K562 (cell line): ENCODE data around the gene BCHE. TPM values are rescaled to one million over a fixed set of nuclear protein-coding genes. Genes with fewer than 3 reads are reported as not detected.

ENCODE experiments used
- ATAC-seq: fragments of 200-7000 bp; cut with Tn5 transposase; 3 replicates; pipeline ENCODE4 v1.9.1; 2020; ENCODE audit warnings: moderate library complexity
- BruUV-seq: library from RNA; stranded (reverse); fragments of 400-500 nt; replicated peaks from 2 replicates; lab custom pipeline; 2021; lab: Mats Ljungman, UMichigan
- CTCF ChIA-PET: fragments of 300-600 bp; formaldehyde crosslinking; extraction: SDS; loops from one replicate; lab custom pipeline; 2021; ENCODE audit warnings: low intra/inter-chr PET ratio; lab: Yijun Ruan, JAX
- POLR2A ChIA-PET: fragments of 300-600, 350-650 bp; sonication (Branson Sonifier 250); formaldehyde crosslinking; extraction: SDS; loops from one replicate; lab custom pipeline; 2021; ENCODE audit warnings: antibody characterized with exemption, inconsistent platforms; lab: Yijun Ruan, JAX
- DNase-seq, 4 experiments: peaks; one replicate each; pipeline versions ENCODE4 v3.0.0 to v3.0.0-alpha.2; 2011 to 2018; ENCODE audit warnings: low spot score in 3 of 4, mixed read lengths in 3 of 4; ENCODE audit errors: extremely low read depth in 1 of 4
- FAIRE-seq: peaks from 2 replicates; lab custom pipeline; 2011; peaks lifted over from hg19 to GRCh38; lab: Jason Lieb, UNC
- H2AFZ ChIP-seq: 2 replicates; pipeline ENCODE4 v1.6.0; 2011; ENCODE audit warnings: low read depth, low read length, control low read depth, inconsistent platforms
- H3K27ac ChIP-seq: fragments of 200-600 bp; 3 replicates; pipeline ENCODE4 v1.8.0; 2011; ENCODE audit warnings: low read depth, mild to moderate bottlenecking, control low read depth, inconsistent platforms, low read length, moderate library complexity, mixed read lengths; ENCODE audit errors: extremely low read depth
- H3K27me3 ChIP-seq, 2 experiments: fragments of 300-600 bp in 1 of 2; 2 replicates in 1 of 2; 3 replicates in 1 of 2; pipeline versions ENCODE4 v1.6.0 to v1.8.0; 2011; ENCODE audit warnings: inconsistent platforms in 2 of 2, low read length in 2 of 2, mild to moderate bottlenecking in 1 of 2, mixed read lengths in 1 of 2, moderate library complexity in 1 of 2; ENCODE audit not compliant: control insufficient read depth in 2 of 2, insufficient read depth in 2 of 2
- H3K36me3 ChIP-seq: fragments of 300-600 bp; 3 replicates; pipeline ENCODE4 v1.8.0; 2011; ENCODE audit warnings: mild to moderate bottlenecking, low read length, inconsistent platforms; ENCODE audit not compliant: control insufficient read depth, insufficient read depth
- H3K4me1 ChIP-seq, 2 experiments: fragments of 200-600 bp in 1 of 2; replicated peaks in 1 of 2; 2 replicates in 1 of 2; 3 replicates in 1 of 2; pipeline versions ENCODE4 v1.5.1 to v1.8.0; 2011; ENCODE audit warnings: inconsistent platforms in 2 of 2, low read length in 2 of 2, mild to moderate bottlenecking in 1 of 2, mixed read lengths in 1 of 2, moderate library complexity in 1 of 2; ENCODE audit not compliant: control insufficient read depth in 2 of 2, insufficient read depth in 2 of 2
- H3K4me2 ChIP-seq: 2 replicates; pipeline ENCODE4 v1.6.1; 2011; ENCODE audit warnings: low read length, control low read depth, inconsistent platforms, mixed read lengths; ENCODE audit not compliant: insufficient read depth
- H3K4me3 ChIP-seq: fragments of 200-600 bp; sonication (generic), shearing (Covaris generic); 2 replicates; pipeline ENCODE4 v1.5.1; 2016; ENCODE audit warnings: control low read depth, inconsistent platforms
- H3K79me2 ChIP-seq: fragments of 200-600 bp; 3 replicates; pipeline ENCODE4 v1.8.0; 2011; ENCODE audit warnings: low read length, inconsistent platforms; ENCODE audit not compliant: control insufficient read depth, insufficient read depth
- H3K9ac ChIP-seq, 2 experiments: 2 replicates each; pipeline versions ENCODE4 v1.6.0 to v1.6.1; 2011; ENCODE audit warnings: low read depth in 2 of 2, low read length in 2 of 2, control low read depth in 1 of 2, inconsistent platforms in 1 of 2, mild to moderate bottlenecking in 1 of 2, mixed read lengths in 1 of 2; ENCODE audit not compliant: insufficient read depth in 1 of 2
- H3K9me1 ChIP-seq: one replicate; pipeline ENCODE4 v1.6.0; 2011; ENCODE audit warnings: inconsistent platforms, mild to moderate bottlenecking, low read length, moderate library complexity; ENCODE audit not compliant: control insufficient read depth, insufficient read depth
- H3K9me3 ChIP-seq: replicated peaks from 2 replicates; pipeline ENCODE4 v1.5.1; 2011; ENCODE audit warnings: low read depth, low read length, inconsistent platforms; ENCODE audit not compliant: control insufficient read depth, insufficient read depth
- H4K20me1 ChIP-seq: replicated peaks from 2 replicates; pipeline ENCODE4 v1.6.1; 2011; ENCODE audit warnings: low read length, inconsistent platforms, mixed read lengths; ENCODE audit not compliant: control insufficient read depth, insufficient read depth
- CC2D1A ChIP-seq: fragments of 450-650 bp; IDR thresholded peaks from 2 replicates; pipeline ENCODE4 v1.6.1; 2017; ENCODE audit warnings: mild to moderate bottlenecking
- HNRNPK ChIP-seq: fragments of 200-400 bp; formaldehyde crosslinking; IDR thresholded peaks from one replicate; pipeline ENCODE4 v1.6.1; 2018; ENCODE audit warnings: mild to moderate bottlenecking, low read depth, low read length; ENCODE audit not compliant: poor library complexity, severe bottlenecking
- MTA1 ChIP-seq: fragments of 450-650 bp; IDR thresholded peaks from 2 replicates; pipeline ENCODE4 v1.6.1; 2017; ENCODE audit warnings: borderline replicate concordance
- NCOA2 ChIP-seq, 2 experiments: fragments of 450-650 bp; IDR thresholded peaks; 2 replicates each; pipeline ENCODE4 v1.6.1; 2018; ENCODE audit warnings: mild to moderate bottlenecking in 2 of 2, moderate library complexity in 1 of 2; ENCODE audit not compliant: partially characterized antibody in 2 of 2
- NFRKB ChIP-seq: fragments of 450-650 bp; IDR thresholded peaks from 2 replicates; pipeline ENCODE4 v1.6.1; 2016; ENCODE audit warnings: low read depth
- POLR2B ChIP-seq: fragments of 450-650 bp; IDR thresholded peaks from 2 replicates; pipeline ENCODE4 v1.6.1; 2018; ENCODE audit warnings: low read depth; ENCODE audit not compliant: partially characterized antibody
- RB1 ChIP-seq: fragments of 450-650 bp; IDR thresholded peaks from 2 replicates; pipeline ENCODE4 v1.6.1; 2017; ENCODE audit warnings: low read depth, mild to moderate bottlenecking
- TFAM ChIP-seq: fragments of 250-450 bp; sonication (Bioruptor Pico); conservative IDR thresholded peaks from 2 replicates; pipeline ENCODE4 v1.5.0; 2021; ENCODE audit warnings: mild to moderate bottlenecking, moderate library complexity
- WGBS: fragments of 100-300 bp; shearing (Covaris generic); methylation state at CpG from one replicate; pipeline ENCODE4 v1.1.6; 2016; ENCODE audit warnings: low coverage, mixed read lengths; ENCODE audit not compliant: insufficient coverage; ENCODE audit errors: missing lambda C conversion rate; 5-methylcytosine and 5-hydroxymethylcytosine counted together
- in situ Hi-C: fragments of 300-500 bp; cut with MboI; formaldehyde crosslinking; loops from 4 replicates; pipeline ENCODE4 v1.15.0; 2018; ENCODE audit warnings: inconsistent platforms, mixed read lengths
- intact Hi-C: fragments of 100-400 bp; cut with micrococcal nuclease; formaldehyde crosslinking; loops from 2 replicates; pipeline ENCODE4 v1.14.2; 2022
- polyA plus RNA-seq, 8 experiments: library from polyadenylated mRNA; depleted of rRNA in 4 of 8; stranded (reverse) in 5 of 8; unstranded in 3 of 8; fragments of >200 nt; fragmentation: Nextera tagmentation in 2 of 8; fragmentation: Illumina TruSeq in 1 of 8; extraction: Ambion mirVana in 2 of 8; extraction: Trizol in 1 of 8; gene quantifications; 2 replicates each; pipeline versions ENCODE4 v1.2.1 to v1.2.3, GENCODE V29; 2011 to 2014; ENCODE audit warnings: inconsistent platforms in 1 of 8, missing spikeins in 1 of 8
- total RNA-seq, 7 experiments: library from RNA; depleted of rRNA in 6 of 7; stranded (reverse); fragments of >200 nt in 6 of 7; fragmentation: Illumina TruSeq in 2 of 7; extraction: Trizol in 2 of 7; gene quantifications; 2 replicates each; pipeline versions ENCODE4 v1.2.1 to v1.2.3, GENCODE V29; 2011 to 2021; ENCODE audit warnings: low replicate concordance in 1 of 7
- TF ChIP-seq, protein P1 (sequence below): fragments of 250-450 bp; sonication (Bioruptor Pico); IDR thresholded peaks from 2 replicates; pipeline ENCODE4 v1.8.0; 2022; ENCODE audit warnings: inconsistent platforms, mild to moderate bottlenecking, moderate library complexity, borderline replicate concordance
- TF ChIP-seq, protein P2 (sequence below), 3 experiments: fragments of 200-800 bp in 1 of 3; sonication (Bioruptor generic) in 1 of 3; sonication (generic) in 1 of 3; formaldehyde crosslinking in 1 of 3; IDR thresholded peaks; 2 replicates each; pipeline versions ENCODE4 v1.6.1 to v1.8.0; 2016 to 2022; ENCODE audit warnings: mild to moderate bottlenecking in 2 of 3, missing compliant biosample characterization in 2 of 3, missing genetic modification characterization in 2 of 3, missing genetic modification reagents in 1 of 3
- TF ChIP-seq, protein P3 (sequence below): fragments of 250-450 bp; sonication (Bioruptor Pico); IDR thresholded peaks from 2 replicates; pipeline ENCODE4 v1.5.0; 2022; ENCODE audit warnings: mild to moderate bottlenecking

BCHE gene
- total and polyA plus RNA-seq, 9 of the 15 experiments (the other 6 are each of a cell fraction or from before 2014, with no cell fraction given): 0.09 to 0.24 (median 0.12) TPM; not detected in 2

DNA sequence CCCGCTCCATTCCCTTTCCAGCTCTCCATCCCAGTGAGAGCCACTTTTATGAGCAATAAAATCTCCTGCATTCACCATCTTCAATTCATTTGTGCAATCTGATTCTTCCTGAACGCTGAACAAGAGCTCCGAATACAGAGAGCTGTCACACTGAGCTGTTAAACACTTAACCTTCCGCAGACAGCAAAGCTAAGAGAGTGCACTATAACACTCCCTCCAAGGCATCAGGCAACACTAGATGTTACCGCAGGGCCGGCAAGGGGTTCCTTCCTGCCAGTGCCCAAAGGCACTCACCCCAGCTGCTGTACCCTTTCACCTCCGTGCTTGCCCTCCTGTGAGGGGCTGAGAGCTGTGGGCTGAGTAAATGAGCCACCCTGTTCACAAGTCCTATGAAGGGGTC is 85.6 kb downstream of the BCHE start:
- CTCF ChIA-PET: no interaction called here

DNA sequence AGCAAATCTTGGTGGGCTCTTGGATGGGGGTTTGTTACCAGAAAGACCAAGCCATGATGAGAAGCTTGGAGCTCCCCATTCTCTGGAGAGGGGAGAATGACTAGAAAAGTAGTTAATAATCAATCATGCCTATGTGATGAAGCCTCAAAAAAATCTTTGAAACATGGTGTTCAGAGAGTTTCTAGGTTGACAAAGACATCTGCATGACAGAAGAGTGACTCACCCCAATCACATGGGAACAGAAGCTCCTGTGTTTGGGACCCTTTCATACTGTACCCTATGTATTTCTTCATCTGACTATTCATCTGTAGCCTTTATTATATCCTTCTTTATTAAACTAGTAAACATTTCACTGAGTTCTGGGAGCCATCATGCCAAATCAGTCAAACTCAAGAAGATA is 87.4 kb downstream of the BCHE start:
- H3K27me3 ChIP-seq: no peaks in the 10 kb centered on the region
- H3K4me2 ChIP-seq: no peak overlapping the region
- no peaks in the 10 kb centered on the region for H3K9me3 ChIP-seq
- FAIRE-seq: no peak
- H3K4me3 ChIP-seq: no peak overlapping the region
- no peaks in the 10 kb centered on the region for H3K9me1 ChIP-seq
- no peak overlapping the region for H3K27ac ChIP-seq
- H3K4me1 ChIP-seq: no peaks in the 10 kb centered on the region
- H3K36me3 ChIP-seq: no peaks in the 10 kb centered on the region
- in situ Hi-C loops: no loop called here
- intact Hi-C loops: no loop called here
- H3K79me2 ChIP-seq: no peaks in the 10 kb centered on the region
- no peak for ATAC-seq
- ChIA-PET POLR2A (no interaction called here), CTCF (no interaction called here)
- H3K9ac ChIP-seq: no peak overlapping the region
- H2AFZ ChIP-seq: no peak overlapping the region
- no peak for DNase-seq
- no peaks in the 10 kb centered on the region for H4K20me1 ChIP-seq
- no TSS peak for BruUV-seq
- TF ChIP-seq POLR2B (no peak), CC2D1A (no peak), RB1 (no peak), NFRKB (no peak), MTA1 (no peak), TFAM (CRISPR knock-in tag) (no peak)
- TF ChIP-seq, protein P1, sequence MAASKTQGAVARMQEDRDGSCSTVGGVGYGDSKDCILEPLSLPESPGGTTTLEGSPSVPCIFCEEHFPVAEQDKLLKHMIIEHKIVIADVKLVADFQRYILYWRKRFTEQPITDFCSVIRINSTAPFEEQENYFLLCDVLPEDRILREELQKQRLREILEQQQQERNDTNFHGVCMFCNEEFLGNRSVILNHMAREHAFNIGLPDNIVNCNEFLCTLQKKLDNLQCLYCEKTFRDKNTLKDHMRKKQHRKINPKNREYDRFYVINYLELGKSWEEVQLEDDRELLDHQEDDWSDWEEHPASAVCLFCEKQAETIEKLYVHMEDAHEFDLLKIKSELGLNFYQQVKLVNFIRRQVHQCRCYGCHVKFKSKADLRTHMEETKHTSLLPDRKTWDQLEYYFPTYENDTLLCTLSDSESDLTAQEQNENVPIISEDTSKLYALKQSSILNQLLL: no peak
- TF ChIP-seq, protein P2, sequence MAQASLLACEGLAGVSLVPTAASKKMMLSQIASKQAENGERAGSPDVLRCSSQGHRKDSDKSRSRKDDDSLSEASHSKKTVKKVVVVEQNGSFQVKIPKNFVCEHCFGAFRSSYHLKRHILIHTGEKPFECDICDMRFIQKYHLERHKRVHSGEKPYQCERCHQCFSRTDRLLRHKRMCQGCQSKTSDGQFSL (CRISPR knock-in tag; IDR thresholded peaks at IDR 0.05): no peak
- TF ChIP-seq, protein P2 (tag; IDR thresholded peaks at IDR 0.05): no peak

More for the DNA sequence above, 85.6 kb downstream of the BCHE start:
- Histone ChIP-seq H3K4me2 (no peak overlapping the region), H2AFZ (no peak overlapping the region), H4K20me1 (no peaks in the 10 kb centered on the region), H3K9me1 (no peaks in the 10 kb centered on the region), H3K79me2 (no peaks in the 10 kb centered on the region), H3K4me3 (no peak overlapping the region), H3K4me1 (no peaks in the 10 kb centered on the region), H3K27ac (no peak overlapping the region), H3K27me3 (no peaks in the 10 kb centered on the region), H3K9ac (no peak overlapping the region), H3K9me3 (no peaks in the 10 kb centered on the region), H3K36me3 (no peaks in the 10 kb centered on the region)
- POLR2A ChIA-PET: no interaction called here
- FAIRE-seq (no peak), ATAC-seq (no peak), DNase-seq (no peak)
- BruUV-seq: no TSS peak
- 0% methylated on average over 7 of the region's 7 CpGs for WGBS
- TF ChIP-seq, protein P3, sequence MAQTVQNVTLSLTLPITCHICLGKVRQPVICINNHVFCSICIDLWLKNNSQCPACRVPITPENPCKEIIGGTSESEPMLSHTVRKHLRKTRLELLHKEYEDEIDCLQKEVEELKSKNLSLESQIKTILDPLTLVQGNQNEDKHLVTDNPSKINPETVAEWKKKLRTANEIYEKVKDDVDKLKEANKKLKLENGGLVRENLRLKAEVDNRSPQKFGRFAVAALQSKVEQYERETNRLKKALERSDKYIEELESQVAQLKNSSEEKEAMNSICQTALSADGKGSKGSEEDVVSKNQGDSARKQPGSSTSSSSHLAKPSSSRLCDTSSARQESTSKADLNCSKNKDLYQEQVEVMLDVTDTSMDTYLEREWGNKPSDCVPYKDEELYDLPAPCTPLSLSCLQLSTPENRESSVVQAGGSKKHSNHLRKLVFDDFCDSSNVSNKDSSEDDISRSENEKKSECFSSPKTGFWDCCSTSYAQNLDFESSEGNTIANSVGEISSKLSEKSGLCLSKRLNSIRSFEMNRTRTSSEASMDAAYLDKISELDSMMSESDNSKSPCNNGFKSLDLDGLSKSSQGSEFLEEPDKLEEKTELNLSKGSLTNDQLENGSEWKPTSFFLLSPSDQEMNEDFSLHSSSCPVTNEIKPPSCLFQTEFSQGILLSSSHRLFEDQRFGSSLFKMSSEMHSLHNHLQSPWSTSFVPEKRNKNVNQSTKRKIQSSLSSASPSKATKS: no peak
- TF ChIP-seq NCOA2 (IDR thresholded peaks at IDR 0.05; ENCODE audit: partially characterized antibody in 2 of 2) (no peak), HNRNPK (no peak)
- intact Hi-C loops (no loop called here), in situ Hi-C loops (no loop called here)
